ENCODE data around the gene VPS35L. TPM values are rescaled to one million over a fixed set of nuclear protein-coding genes. Genes with fewer than 3 reads are reported as not detected.
"Not testable (repeated sequence)": the region's sequence is repeated elsewhere in the genome, so short reads cannot be mapped to it uniquely, and the experiment has no call there.

VPS35L gene
- polyA plus RNA-seq, 3 donors from 2014 or later: 32.4 to 49.6 (median 46.6) TPM

- Mint-ChIP-seq H3K9me3 (no peaks in the 10 kb centered on the region), H3K36me3 (peaks cover 17 to 29% (median 23%) of the 10 kb centered on the region in 3 donors), H3K27me3 (ENCODE audit: low read depth in 3 of 3) (peaks cover 2 to 4% (median 3%) of the 10 kb centered on the region in 3 donors), H3K4me3 (no peak overlapping the region), H3K27ac (no peak overlapping the region), H3K4me1 (peaks cover under 1 to 2% of the 10 kb centered on the region in 2 donors)
- no peak for DNase-seq
These were observed 155.6 kb downstream of the VPS35L start for GRCh38 chr16:19710991-19711545.

- Mint-ChIP-seq H3K27me3 (ENCODE audit: low read depth in 3 of 3) (peaks cover 2 to 6% (median 3%) of the 10 kb centered on the region in 3 donors), H3K4me3 (no peak overlapping the region), H3K4me1 (peaks cover 7 to 8% of the 10 kb centered on the region in 2 donors), H3K36me3 (peaks cover 17 to 25% (median 23%) of the 10 kb centered on the region in 3 donors), H3K27ac (no peak overlapping the region), H3K9me3 (no peaks in the 10 kb centered on the region)
- DNase-seq: no peak
These were observed 156.1 kb downstream of the VPS35L start for GRCh38 chr16:19711643-19712042.

GRCh38 chr16:19712418-19713058 lies 157.0 kb downstream of the VPS35L start:
- Mint-ChIP-seq H3K9me3 (no peaks in the 10 kb centered on the region), H3K27me3 (ENCODE audit: low read depth in 3 of 3) (peaks cover 3 to 7% (median 6%) of the 10 kb centered on the region in 3 donors), H3K36me3 (peaks cover 17 to 25% (median 23%) of the 10 kb centered on the region in 3 donors), H3K4me1 (peaks cover 15 to 17% of the 10 kb centered on the region in 2 donors), H3K4me3 (no peak overlapping the region), H3K27ac (no peak overlapping the region)
- DNase-seq: no peak

DNA sequence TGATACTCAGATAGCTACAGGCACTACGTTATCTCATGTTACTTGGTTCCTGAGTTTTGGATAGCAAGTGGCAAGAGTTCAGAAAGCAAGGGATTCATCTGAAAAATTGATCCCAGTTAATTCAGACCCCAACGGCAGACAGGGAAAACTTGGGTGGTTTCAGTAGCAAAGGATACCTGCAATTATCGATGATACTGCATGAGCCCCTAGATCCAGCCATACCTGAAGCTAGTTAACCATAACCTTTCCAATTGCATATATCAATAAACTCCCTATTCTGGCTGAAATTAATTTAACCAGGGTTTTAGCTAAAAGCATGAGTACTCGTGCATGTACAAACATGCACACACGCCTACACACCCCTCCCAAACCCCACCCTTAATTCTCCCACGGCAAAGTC lies 158.2 kb downstream of the VPS35L start:
- H3K27ac Mint-ChIP-seq: no peak overlapping the region
- peaks cover 20 to 26% of the 10 kb centered on the region in 2 donors for H3K4me1 Mint-ChIP-seq
- H3K4me3 Mint-ChIP-seq: no peak overlapping the region
- no peaks in the 10 kb centered on the region for H3K9me3 Mint-ChIP-seq
- H3K27me3 Mint-ChIP-seq (ENCODE audit: low read depth in 3 of 3): peaks cover 3 to 11% (median 6%) of the 10 kb centered on the region in 3 donors
- no peak for DNase-seq
- H3K36me3 Mint-ChIP-seq: peaks cover 17 to 25% (median 23%) of the 10 kb centered on the region in 3 donors

DNA sequence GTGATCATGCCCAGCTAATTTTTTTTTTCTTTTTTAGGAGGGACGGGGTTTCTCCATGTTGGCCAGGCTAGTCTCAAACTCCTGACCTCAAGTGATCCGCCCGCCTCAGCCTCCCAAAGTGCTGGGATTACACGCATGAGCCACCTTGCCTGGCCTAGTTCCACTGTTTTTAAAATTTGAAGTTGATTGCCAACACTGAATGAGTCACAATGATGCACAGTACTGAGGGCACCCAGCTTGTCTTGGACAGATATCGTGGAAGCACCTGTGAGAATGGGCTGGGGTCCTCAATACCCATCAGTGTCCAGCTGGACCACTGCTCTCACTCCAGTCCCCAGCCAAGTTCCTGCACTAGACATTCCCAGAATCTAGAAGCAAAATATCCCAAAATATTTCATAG lies 160.1 kb downstream of the VPS35L start:
- no peaks in the 10 kb centered on the region for H3K9me3 Mint-ChIP-seq
- no peak overlapping the region for H3K4me3 Mint-ChIP-seq
- H3K27ac Mint-ChIP-seq: no peak overlapping the region
- H3K36me3 Mint-ChIP-seq: peaks cover 10 to 15% (median 15%) of the 10 kb centered on the region in 3 donors
- DNase-seq: no peak
- peaks cover 0 to 11% (median 4%) of the 10 kb centered on the region in 3 donors for H3K27me3 Mint-ChIP-seq (ENCODE audit: low read depth in 3 of 3)
- H3K4me1 Mint-ChIP-seq: peaks cover 23 to 30% of the 10 kb centered on the region in 2 donors

- DNase-seq: no peak
- H3K27ac Mint-ChIP-seq: peak overlapping the region in 1 of 6 donors; percentile 31
- H3K4me3 Mint-ChIP-seq: peak overlapping the region; percentile 57 to 90 (median 71)
- H3K9me3 Mint-ChIP-seq: no peaks in the 10 kb centered on the region
- peaks cover 10 to 15% (median 15%) of the 10 kb centered on the region in 3 donors for H3K36me3 Mint-ChIP-seq
- peaks cover 0 to 11% (median 4%) of the 10 kb centered on the region in 3 donors for H3K27me3 Mint-ChIP-seq (ENCODE audit: low read depth in 3 of 3)
- peaks cover 23 to 30% of the 10 kb centered on the region in 2 donors for H3K4me1 Mint-ChIP-seq
These were observed 160.7 kb downstream of the VPS35L start for GRCh38 chr16:19716183-19716582.

DNA sequence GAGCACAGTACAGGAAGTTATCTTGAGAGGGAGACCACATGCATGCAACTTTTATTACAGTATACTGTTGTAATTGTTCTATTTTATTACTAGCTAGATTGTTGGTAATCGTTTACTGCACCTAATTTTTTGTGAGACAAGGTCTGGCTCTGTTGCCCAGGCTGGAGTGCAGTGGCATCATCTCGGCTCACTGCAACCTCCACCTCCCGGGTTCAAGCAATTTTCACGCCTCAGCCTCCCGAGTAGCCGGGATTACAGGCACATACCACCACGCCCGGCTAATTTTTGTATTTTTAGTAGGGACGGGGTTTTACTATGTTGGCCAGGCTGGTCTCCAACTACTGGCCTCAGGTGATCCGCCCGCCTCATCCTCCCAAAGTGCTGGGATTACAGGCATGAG lies 161.2 kb downstream of the VPS35L start:
- H3K9me3 Mint-ChIP-seq, DNase-seq: not testable (repeated sequence)
- Mint-ChIP-seq H3K36me3 (peaks cover 10 to 15% (median 11%) of the 10 kb centered on the region in 3 donors), H3K27ac (peak overlapping the region in 2 of 6 donors; percentile 80), H3K4me3 (peak overlapping the region; percentile 68 to 93 (median 92)), H3K27me3 (ENCODE audit: low read depth in 3 of 3) (peaks cover 0 to 11% (median 4%) of the 10 kb centered on the region in 3 donors), H3K4me1 (peaks cover 23 to 30% of the 10 kb centered on the region in 2 donors)

DNA sequence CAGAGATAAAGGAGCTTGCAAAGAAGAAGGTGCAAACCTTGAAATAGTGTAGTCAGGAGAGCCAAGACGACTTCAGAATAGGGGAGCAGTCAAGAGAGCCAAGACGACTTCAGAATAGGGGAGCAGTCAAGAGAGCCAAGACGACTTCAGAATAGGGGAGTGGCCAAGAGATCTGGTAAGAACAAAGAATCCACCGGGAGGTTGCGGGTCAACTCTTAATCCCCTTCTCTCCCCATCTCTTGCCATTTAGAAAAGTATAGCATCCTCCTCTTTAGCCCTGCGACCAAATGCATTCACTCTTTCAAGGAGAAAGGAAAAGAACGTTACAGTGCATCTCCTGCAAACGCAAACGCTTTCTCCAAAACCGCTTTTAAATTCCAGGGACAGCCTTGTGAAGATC lies 161.8 kb downstream of the VPS35L start:
- DNase-seq: no peak
- peaks cover 23 to 30% of the 10 kb centered on the region in 2 donors for H3K4me1 Mint-ChIP-seq
- H3K36me3 Mint-ChIP-seq: peaks cover 10 to 12% (median 11%) of the 10 kb centered on the region in 3 donors
- H3K4me3 Mint-ChIP-seq: peak overlapping the region; percentile 90 to 95 (median 92)
- no peaks in the 10 kb centered on the region for H3K9me3 Mint-ChIP-seq
- H3K27ac Mint-ChIP-seq: peak overlapping the region; percentile 69 to 84 (median 80)
- peaks cover 0 to 11% (median 4%) of the 10 kb centered on the region in 3 donors for H3K27me3 Mint-ChIP-seq (ENCODE audit: low read depth in 3 of 3)

- Mint-ChIP-seq H3K4me3 (peak within 1 kb of the TSS; percentile 90 to 95 (median 92)), H3K9me3 (no peaks in the 10 kb centered on the region), H3K36me3 (peaks cover 10 to 12% (median 11%) of the 10 kb centered on the region in 3 donors), H3K27ac (peak within 1 kb of the TSS; percentile 69 to 90 (median 80)), H3K4me1 (peaks cover 23 to 30% of the 10 kb centered on the region in 2 donors), H3K27me3 (ENCODE audit: low read depth in 3 of 3) (peaks cover 0 to 11% (median 3%) of the 10 kb centered on the region in 3 donors)
- peak; percentile 89 to 90 (median 90) for DNase-seq
These were observed 162.5 kb downstream of the VPS35L start, which contains the start of the genes IQCK and KNOP1 for GRCh38 chr16:19717741-19718623. IQCK (plus strand) TSS chr16:19718271; CDS start chr16:19718307, 36 bp downstream. KNOP1 (minus strand) TSS chr16:19718227; CDS start chr16:19715035, 3,192 bp downstream.

GRCh38 chr16:19718624-19718965 lies 163.1 kb downstream of the VPS35L start:
- Mint-ChIP-seq H3K4me3 (peak overlapping the region; percentile 90 to 95 (median 92)), H3K36me3 (peaks cover 8 to 11% (median 10%) of the 10 kb centered on the region in 3 donors), H3K27ac (peak overlapping the region in 1 of 6 donors; percentile 73), H3K9me3 (no peaks in the 10 kb centered on the region), H3K27me3 (ENCODE audit: low read depth in 3 of 3) (peaks cover 0 to 11% (median 2%) of the 10 kb centered on the region in 3 donors), H3K4me1 (peaks cover 23 to 30% of the 10 kb centered on the region in 2 donors)
- no peak for DNase-seq

GRCh38 chr16:19722269-19722952 lies 166.9 kb downstream of the VPS35L start:
- Mint-ChIP-seq H3K27ac (peak overlapping the region in 1 of 6 donors; percentile 65), H3K4me3 (no peak overlapping the region), H3K4me1 (peaks cover 10 to 22% of the 10 kb centered on the region in 2 donors), H3K9me3 (no peaks in the 10 kb centered on the region), H3K27me3 (ENCODE audit: low read depth in 3 of 3) (peaks cover 0 to 8% (median 2%) of the 10 kb centered on the region in 3 donors), H3K36me3 (no peaks in the 10 kb centered on the region)
- DNase-seq: no peak

DNA sequence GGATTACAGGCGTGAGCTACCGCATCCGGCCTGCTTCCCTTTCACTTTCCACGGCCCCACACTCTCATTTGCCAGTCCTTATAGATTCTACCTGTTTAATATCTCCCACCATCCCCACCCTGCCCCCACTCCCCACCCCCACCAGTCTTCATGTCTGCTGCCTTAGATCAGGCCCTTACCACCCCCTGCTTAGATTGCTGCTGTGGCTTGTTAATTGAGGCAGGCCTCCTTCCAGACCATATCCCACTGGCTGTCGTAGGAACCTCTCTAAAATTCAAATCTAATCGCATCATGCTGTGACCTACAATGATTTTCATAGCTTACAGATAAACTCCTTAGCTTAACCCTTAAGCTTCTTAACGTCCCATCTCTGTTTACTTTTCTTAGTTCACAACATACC lies 167.5 kb downstream of the VPS35L start:
- Mint-ChIP-seq H3K4me3 (no peak overlapping the region), H3K4me1 (peaks cover 11 to 22% of the 10 kb centered on the region in 2 donors), H3K36me3 (no peaks in the 10 kb centered on the region), H3K9me3 (no peaks in the 10 kb centered on the region), H3K27ac (no peak overlapping the region), H3K27me3 (ENCODE audit: low read depth in 3 of 3) (peaks cover 0 to 6% (median 2%) of the 10 kb centered on the region in 3 donors)
- no peak for DNase-seq

- peaks cover 16 to 29% of the 10 kb centered on the region in 2 donors for H3K4me1 Mint-ChIP-seq
- H3K9me3 Mint-ChIP-seq: peaks cover 0 to 2% (median 0%) of the 10 kb centered on the region in 6 donors
- no peaks in the 10 kb centered on the region for H3K36me3 Mint-ChIP-seq
- DNase-seq: no peak
- peaks cover 2 to 9% (median 4%) of the 10 kb centered on the region in 3 donors for H3K27me3 Mint-ChIP-seq (ENCODE audit: low read depth in 3 of 3)
- peak overlapping the region in 3 of 5 donors; percentile 14 to 48 (median 18) for H3K4me3 Mint-ChIP-seq
- no peak overlapping the region for H3K27ac Mint-ChIP-seq
These were observed 173.1 kb downstream of the VPS35L start for GRCh38 chr16:19728636-19728965.
